ENCODE results near the gene DNAH2. TPM values are rescaled to one million over a fixed set of nuclear protein-coding genes. Genes with fewer than 3 reads are reported as not detected.
A peak's percentile ranks its signal among the peaks of the same experiment; 100 is the strongest.

Gene DNAH2
- total RNA-seq, 1 donor: under 0.01 TPM

DNA sequence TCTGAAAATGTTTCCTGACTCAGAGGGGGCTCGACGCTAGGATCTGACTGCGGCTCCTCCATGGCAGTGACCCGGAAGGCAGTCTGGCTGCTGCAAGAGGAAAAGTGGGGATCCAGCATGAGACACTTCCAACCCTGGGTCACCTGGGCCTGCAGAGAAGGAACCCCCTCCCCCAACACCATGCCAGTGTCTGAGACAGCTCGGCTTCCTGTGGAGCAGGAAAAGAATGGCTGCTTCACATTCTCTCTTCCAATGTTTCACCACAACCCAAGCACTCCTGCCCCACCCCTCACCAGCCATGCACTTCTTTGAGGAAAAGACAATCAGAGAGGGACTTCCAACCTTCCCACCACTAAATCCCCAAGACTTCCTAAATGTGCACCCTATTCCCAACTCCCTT, 41.0 kb upstream of the DNAH2 start:
- H3K4me3 ChIP-seq (ENCODE audit: insufficient read depth, low read length): no peak overlapping the region
- H3K79me2 ChIP-seq (ENCODE audit: insufficient read depth, low read length): peaks cover 3% of the 10 kb centered on the region
- peaks cover 5% of the 10 kb centered on the region for H4K20me1 ChIP-seq (ENCODE audit: insufficient read depth, low read length)
- no peak overlapping the region for H3K27ac ChIP-seq (ENCODE audit: low read depth, low read length)
- TF ChIP-seq, protein P1, sequence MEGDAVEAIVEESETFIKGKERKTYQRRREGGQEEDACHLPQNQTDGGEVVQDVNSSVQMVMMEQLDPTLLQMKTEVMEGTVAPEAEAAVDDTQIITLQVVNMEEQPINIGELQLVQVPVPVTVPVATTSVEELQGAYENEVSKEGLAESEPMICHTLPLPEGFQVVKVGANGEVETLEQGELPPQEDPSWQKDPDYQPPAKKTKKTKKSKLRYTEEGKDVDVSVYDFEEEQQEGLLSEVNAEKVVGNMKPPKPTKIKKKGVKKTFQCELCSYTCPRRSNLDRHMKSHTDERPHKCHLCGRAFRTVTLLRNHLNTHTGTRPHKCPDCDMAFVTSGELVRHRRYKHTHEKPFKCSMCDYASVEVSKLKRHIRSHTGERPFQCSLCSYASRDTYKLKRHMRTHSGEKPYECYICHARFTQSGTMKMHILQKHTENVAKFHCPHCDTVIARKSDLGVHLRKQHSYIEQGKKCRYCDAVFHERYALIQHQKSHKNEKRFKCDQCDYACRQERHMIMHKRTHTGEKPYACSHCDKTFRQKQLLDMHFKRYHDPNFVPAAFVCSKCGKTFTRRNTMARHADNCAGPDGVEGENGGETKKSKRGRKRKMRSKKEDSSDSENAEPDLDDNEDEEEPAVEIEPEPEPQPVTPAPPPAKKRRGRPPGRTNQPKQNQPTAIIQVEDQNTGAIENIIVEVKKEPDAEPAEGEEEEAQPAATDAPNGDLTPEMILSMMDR (IDR thresholded peaks at IDR 0.05; ENCODE audit: extremely low read depth, low read depth, low read length): no peak
- peaks cover 3% of the 10 kb centered on the region for H3K9me3 ChIP-seq (ENCODE audit: low read depth, low read length)
- H3K4me2 ChIP-seq (ENCODE audit: insufficient read depth, low read length): no peak overlapping the region
- H3K36me3 ChIP-seq (ENCODE audit: insufficient read depth, low read length): peaks cover 24% of the 10 kb centered on the region
- H3K4me1 ChIP-seq (ENCODE audit: insufficient read depth, low read length): no peaks in the 10 kb centered on the region
- no peak overlapping the region for H2AFZ ChIP-seq (ENCODE audit: low read length)
- no peaks in the 10 kb centered on the region for H3K27me3 ChIP-seq (ENCODE audit: insufficient read depth, low read length)
- no peak for DNase-seq (ENCODE audit: insufficient read length, low spot score, missing footprints)

DNA sequence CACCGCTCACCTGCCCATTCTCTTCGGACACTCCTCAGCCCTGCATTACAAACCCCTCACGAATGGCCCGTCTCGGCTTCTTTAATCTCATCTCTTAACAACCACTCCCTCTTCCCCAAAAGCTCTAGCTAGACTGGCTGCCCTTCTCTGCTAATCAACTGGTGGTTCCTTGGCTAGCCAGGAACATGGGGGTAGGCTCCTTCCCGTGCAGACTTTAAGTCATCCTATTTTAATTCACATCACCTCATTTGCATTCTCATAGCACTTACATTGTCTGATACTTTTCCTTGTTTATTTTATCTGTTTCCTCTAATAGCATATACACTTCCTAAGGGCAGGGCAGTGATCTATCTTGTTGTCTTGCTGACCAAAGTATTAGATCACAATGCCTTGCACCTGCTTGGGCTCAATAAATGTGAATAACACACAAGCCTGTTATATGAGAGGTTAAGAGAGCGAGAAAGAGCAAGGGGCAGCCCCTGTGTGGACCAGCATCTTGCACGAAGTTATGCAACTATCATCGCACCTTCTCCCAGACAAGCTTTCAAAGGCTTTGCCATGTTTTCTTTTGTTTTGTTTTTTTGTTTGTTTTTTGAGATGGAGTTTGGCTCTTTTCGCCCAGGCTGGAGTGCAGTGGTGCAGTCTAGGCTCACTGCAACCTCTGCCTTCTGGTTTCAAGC, 40.0 kb upstream of the DNAH2 start:
- TF ChIP-seq, protein P1 (IDR thresholded peaks at IDR 0.05; ENCODE audit: extremely low read depth, low read depth, low read length): no peak
- Histone ChIP-seq H3K36me3 (ENCODE audit: insufficient read depth, low read length) (peaks cover 21% of the 10 kb centered on the region), H3K4me2 (ENCODE audit: insufficient read depth, low read length) (no peak overlapping the region), H2AFZ (ENCODE audit: low read length) (no peak overlapping the region), H3K4me3 (ENCODE audit: insufficient read depth, low read length) (no peak overlapping the region), H3K27ac (ENCODE audit: low read depth, low read length) (no peak overlapping the region), H4K20me1 (ENCODE audit: insufficient read depth, low read length) (peaks cover 5% of the 10 kb centered on the region), H3K9me3 (ENCODE audit: low read depth, low read length) (peaks cover 3% of the 10 kb centered on the region), H3K27me3 (ENCODE audit: insufficient read depth, low read length) (no peaks in the 10 kb centered on the region), H3K79me2 (ENCODE audit: insufficient read depth, low read length) (peaks cover 7% of the 10 kb centered on the region), H3K4me1 (ENCODE audit: insufficient read depth, low read length) (no peaks in the 10 kb centered on the region)
- DNase-seq (ENCODE audit: insufficient read length, low spot score, missing footprints): no peak

DNA sequence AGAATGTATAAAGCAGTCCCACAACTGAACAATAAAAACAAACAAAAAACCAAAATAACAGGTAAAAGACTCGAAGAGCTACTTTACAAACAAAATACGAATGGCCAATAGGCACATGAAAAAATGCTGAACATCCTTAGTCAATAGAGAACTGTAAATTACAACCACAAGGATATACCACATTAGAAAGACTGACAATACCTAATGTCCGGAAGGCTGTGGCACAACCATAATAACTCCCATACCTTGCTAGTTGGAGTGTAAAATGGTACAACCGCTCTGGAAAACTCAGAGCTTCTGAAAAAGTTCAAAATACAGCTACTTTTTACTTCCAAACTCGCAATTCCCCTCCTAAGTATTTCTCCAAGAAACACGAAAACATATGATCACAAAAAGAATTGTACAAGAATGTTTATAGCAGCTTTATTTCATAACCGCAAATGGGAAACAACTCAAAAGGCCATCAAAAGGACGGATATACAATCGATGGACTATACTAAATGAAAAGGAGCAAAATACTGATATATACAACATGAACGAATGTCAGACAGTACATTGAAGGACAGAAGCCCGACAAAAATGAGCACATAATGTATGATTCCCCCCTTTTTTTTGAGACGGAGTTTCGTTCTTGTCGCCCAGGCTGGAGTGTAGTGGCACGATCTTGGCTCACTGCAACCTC, 32.6 kb upstream of the DNAH2 start:
- Histone ChIP-seq H3K9me3 (ENCODE audit: low read depth, low read length) (no peaks in the 10 kb centered on the region), H2AFZ (ENCODE audit: low read length) (peak overlapping the region; percentile 98), H3K79me2 (ENCODE audit: insufficient read depth, low read length) (peaks cover 43% of the 10 kb centered on the region), H3K4me1 (ENCODE audit: insufficient read depth, low read length) (peaks cover 31% of the 10 kb centered on the region), H3K27ac (ENCODE audit: low read depth, low read length) (peak overlapping the region; percentile 100), H3K36me3 (ENCODE audit: insufficient read depth, low read length) (no peaks in the 10 kb centered on the region), H4K20me1 (ENCODE audit: insufficient read depth, low read length) (peaks cover under 1% of the 10 kb centered on the region), H3K27me3 (ENCODE audit: insufficient read depth, low read length) (no peaks in the 10 kb centered on the region), H3K4me3 (ENCODE audit: insufficient read depth, low read length) (peak overlapping the region; percentile 99), H3K4me2 (ENCODE audit: insufficient read depth, low read length) (peak overlapping the region; percentile 90)
- no peak for DNase-seq (ENCODE audit: insufficient read length, low spot score, missing footprints)
- TF ChIP-seq, protein P1 (IDR thresholded peaks at IDR 0.05; ENCODE audit: extremely low read depth, low read depth, low read length): no peak

DNA sequence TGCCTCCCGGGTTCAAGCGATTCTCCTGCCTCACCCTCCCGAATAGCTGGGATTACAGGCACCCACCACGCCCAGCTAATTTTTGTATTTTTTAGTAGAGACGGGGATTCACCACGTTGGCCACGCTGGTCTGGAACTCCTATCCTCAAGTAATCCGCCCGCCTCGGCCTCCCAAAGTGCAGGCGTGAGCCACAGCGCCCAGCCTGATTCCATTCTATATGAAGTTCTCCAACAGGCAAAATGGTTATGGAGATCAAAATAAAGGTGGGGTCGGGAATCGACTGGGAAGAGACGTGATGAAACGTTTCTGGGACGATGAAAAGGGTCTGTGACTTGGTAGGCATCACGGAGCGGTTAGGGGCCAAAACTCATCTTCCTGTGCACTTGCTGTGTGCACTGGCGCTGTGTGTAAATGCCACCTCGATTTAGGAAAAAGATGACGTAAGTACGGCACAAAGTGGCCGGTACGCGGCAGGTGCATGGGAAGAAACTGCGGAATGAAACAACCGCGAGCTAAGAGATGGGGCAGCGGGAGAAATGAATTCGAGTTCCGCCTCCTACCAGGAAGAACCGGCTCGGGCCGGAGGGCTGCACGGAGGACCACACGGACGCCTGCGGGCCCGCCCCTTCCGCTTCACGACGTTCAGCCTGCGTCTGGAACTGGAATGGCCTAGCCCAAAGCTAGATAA, 31.9 kb upstream of the DNAH2 start:
- TF ChIP-seq, protein P1 (IDR thresholded peaks at IDR 0.05; ENCODE audit: extremely low read depth, low read depth, low read length): no peak
- Histone ChIP-seq H4K20me1 (ENCODE audit: insufficient read depth, low read length) (no peaks in the 10 kb centered on the region), H3K4me3 (ENCODE audit: insufficient read depth, low read length) (peak overlapping the region; percentile 99), H3K4me1 (ENCODE audit: insufficient read depth, low read length) (peaks cover 31% of the 10 kb centered on the region), H3K79me2 (ENCODE audit: insufficient read depth, low read length) (peaks cover 48% of the 10 kb centered on the region), H3K9me3 (ENCODE audit: low read depth, low read length) (no peaks in the 10 kb centered on the region), H3K36me3 (ENCODE audit: insufficient read depth, low read length) (no peaks in the 10 kb centered on the region), H2AFZ (ENCODE audit: low read length) (peak overlapping the region; percentile 98), H3K27ac (ENCODE audit: low read depth, low read length) (peak overlapping the region; percentile 100), H3K4me2 (ENCODE audit: insufficient read depth, low read length) (peak overlapping the region; percentile 90), H3K27me3 (ENCODE audit: insufficient read depth, low read length) (no peaks in the 10 kb centered on the region)
- DNase-seq (ENCODE audit: insufficient read length, low spot score, missing footprints): peak; percentile 97

All from osteoblast (primary cell).